DOHH2 (cell line): ENCODE results near the gene KDM1B.

Experiments used
- H3F3A ChIP-seq: fragments of 200-600 bp; sonication (generic), shearing (Covaris generic); 2 replicates; pipeline ENCODE4 v1.6.0; 2016; ENCODE audit warnings: antibody characterized with exemption, mild to moderate bottlenecking; ENCODE audit not compliant: control insufficient read depth, insufficient read depth
- H3K27ac ChIP-seq: fragments of 200-600 bp; sonication (generic); 2 replicates; pipeline ENCODE4 v1.5.1; 2014; ENCODE audit warnings: low read depth, mild to moderate bottlenecking, low read length, moderate library complexity
- H3K27me3 ChIP-seq: fragments of 200-600 bp; sonication (generic); 2 replicates; pipeline ENCODE4 v1.6.1; 2014; ENCODE audit warnings: mild to moderate bottlenecking, low read length, mixed read lengths; ENCODE audit not compliant: control insufficient read depth
- H3K36me3 ChIP-seq: fragments of 200-600 bp; sonication (generic); 2 replicates; pipeline ENCODE4 v1.6.1; 2014; ENCODE audit warnings: mild to moderate bottlenecking, low read length, moderate library complexity, mixed read lengths; ENCODE audit not compliant: control insufficient read depth
- H3K4me1 ChIP-seq: fragments of 200-600 bp; sonication (generic); 2 replicates; pipeline ENCODE4 v1.6.1; 2014; ENCODE audit warnings: mild to moderate bottlenecking, low read length, mixed read lengths; ENCODE audit not compliant: control insufficient read depth
- H3K4me2 ChIP-seq: fragments of 200-600 bp; sonication (generic); 2 replicates; pipeline ENCODE4 v1.6.0; 2014; ENCODE audit warnings: mild to moderate bottlenecking, low read length, moderate library complexity
- H3K4me3 ChIP-seq: fragments of 200-600 bp; sonication (generic); 2 replicates; pipeline ENCODE4 v1.5.1; 2014; ENCODE audit warnings: mild to moderate bottlenecking, low read length, mixed read lengths
- H3K79me2 ChIP-seq: fragments of 200-600 bp; sonication (generic); 2 replicates; pipeline ENCODE4 v1.6.1; 2014; ENCODE audit warnings: mild to moderate bottlenecking, low read length, mixed read lengths; ENCODE audit not compliant: control insufficient read depth
- H3K9me2 ChIP-seq: fragments of 200-600 bp; sonication (generic); replicated peaks from 2 replicates; pipeline ENCODE4 v1.6.1; 2014; ENCODE audit warnings: mild to moderate bottlenecking, low read length, mixed read lengths; ENCODE audit not compliant: control insufficient read depth
- H3K9me3 ChIP-seq: fragments of 200-600 bp; sonication (generic); 2 replicates; pipeline ENCODE4 v1.6.1; 2014; ENCODE audit warnings: antibody characterized with exemption, low read length, mixed read lengths; ENCODE audit not compliant: control insufficient read depth, insufficient read depth
- H4K20me1 ChIP-seq: fragments of 200-600 bp; sonication (generic); 2 replicates; pipeline ENCODE4 v1.6.0; 2014; ENCODE audit warnings: low read depth, mild to moderate bottlenecking, antibody characterized with exemption, low read length, moderate library complexity; ENCODE audit not compliant: control insufficient read depth, insufficient read depth
- EZH2phosphoT487 ChIP-seq: fragments of 200-600 bp; sonication (generic); IDR thresholded peaks from 2 replicates; pipeline ENCODE4 v1.6.1; 2017; ENCODE audit warnings: borderline replicate concordance, mild to moderate bottlenecking, antibody characterized with exemption, low read length, moderate library complexity, mixed read lengths
- TF ChIP-seq, protein P1 (sequence below): fragments of 200-600 bp; sonication (generic); IDR thresholded peaks from one replicate; pipeline ENCODE4 v1.5.1; 2014; ENCODE audit warnings: antibody characterized with exemption, mild to moderate bottlenecking, low read depth, low read length; ENCODE audit not compliant: poor library complexity, severe bottlenecking

The KDM1B gene

DNA sequence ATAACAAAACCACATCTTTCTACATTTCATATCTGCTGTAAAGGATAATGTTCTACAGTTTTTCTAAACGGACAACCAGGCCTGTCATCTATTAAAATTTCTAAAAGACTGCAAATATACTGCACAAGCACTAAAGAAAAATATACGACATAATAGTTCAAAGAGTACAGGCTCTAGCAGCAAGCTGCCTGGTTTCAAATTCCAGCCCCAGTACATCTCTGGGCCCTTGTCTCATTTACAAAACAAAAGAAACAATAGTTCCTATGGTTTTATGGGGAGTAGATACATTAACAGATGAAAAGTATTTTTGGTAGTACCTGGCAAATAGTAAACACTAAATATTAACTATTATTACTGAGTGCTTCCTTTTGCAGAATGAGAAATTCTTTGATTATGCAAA lies 85.0 kb downstream of the KDM1B start:
- Histone ChIP-seq H3K4me2 (no peak overlapping the region), H3K9me2 (no peaks in the 10 kb centered on the region), H3F3A (peaks cover 20% of the 10 kb centered on the region), H3K36me3 (peaks cover 99% of the 10 kb centered on the region), H4K20me1 (peaks cover 6% of the 10 kb centered on the region; the same call in 1 of the 2 replicates), H3K9me3 (no peaks in the 10 kb centered on the region), H3K4me1 (no peaks in the 10 kb centered on the region), H3K79me2 (peaks cover 100% of the 10 kb centered on the region), H3K4me3 (no peak overlapping the region), H3K27me3 (no peaks in the 10 kb centered on the region), H3K27ac (no peak overlapping the region)
- TF ChIP-seq EZH2phosphoT487, result no peak
- TF ChIP-seq, protein P1, sequence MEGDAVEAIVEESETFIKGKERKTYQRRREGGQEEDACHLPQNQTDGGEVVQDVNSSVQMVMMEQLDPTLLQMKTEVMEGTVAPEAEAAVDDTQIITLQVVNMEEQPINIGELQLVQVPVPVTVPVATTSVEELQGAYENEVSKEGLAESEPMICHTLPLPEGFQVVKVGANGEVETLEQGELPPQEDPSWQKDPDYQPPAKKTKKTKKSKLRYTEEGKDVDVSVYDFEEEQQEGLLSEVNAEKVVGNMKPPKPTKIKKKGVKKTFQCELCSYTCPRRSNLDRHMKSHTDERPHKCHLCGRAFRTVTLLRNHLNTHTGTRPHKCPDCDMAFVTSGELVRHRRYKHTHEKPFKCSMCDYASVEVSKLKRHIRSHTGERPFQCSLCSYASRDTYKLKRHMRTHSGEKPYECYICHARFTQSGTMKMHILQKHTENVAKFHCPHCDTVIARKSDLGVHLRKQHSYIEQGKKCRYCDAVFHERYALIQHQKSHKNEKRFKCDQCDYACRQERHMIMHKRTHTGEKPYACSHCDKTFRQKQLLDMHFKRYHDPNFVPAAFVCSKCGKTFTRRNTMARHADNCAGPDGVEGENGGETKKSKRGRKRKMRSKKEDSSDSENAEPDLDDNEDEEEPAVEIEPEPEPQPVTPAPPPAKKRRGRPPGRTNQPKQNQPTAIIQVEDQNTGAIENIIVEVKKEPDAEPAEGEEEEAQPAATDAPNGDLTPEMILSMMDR, result no peak

DNA sequence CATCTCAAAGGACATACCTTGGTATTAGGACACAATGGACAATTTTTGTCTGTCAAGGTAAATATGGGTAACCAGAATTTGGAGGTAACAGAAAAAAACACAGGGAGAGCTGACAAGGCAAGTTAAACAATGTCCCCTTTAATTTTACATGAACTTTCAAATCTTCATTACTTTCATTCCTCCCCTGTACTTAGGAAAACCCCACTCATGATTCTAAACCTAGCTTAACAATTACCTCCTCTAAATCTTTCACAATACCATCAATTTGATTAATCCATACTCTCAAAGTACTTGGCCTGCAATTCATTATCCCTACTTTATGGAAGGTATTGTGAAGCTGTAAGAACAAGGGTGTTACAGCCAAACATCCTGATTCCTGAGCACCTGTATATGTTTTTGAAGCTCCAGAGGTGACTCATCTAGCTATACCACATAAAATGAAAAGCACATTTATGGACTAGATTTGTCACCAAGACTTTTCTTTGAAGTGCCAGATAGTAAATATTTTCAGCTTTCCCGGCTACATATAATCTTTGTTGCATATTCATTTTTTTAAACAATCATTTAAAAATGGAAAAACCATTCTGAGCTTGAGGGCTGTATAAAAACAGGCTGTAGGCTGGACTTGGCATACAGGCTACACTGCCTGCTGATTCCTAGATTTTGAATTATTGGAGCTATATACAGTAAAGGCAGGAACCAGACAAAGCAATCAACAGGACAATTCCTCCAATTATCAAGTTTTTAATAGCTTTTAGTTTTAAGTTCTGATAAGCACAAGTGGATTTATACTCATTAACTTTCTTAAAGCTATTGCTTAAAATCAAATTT lies 86.2 kb downstream of the KDM1B start:
- Histone ChIP-seq H3K4me2 (no peak overlapping the region), H3K36me3 (peaks cover 100% of the 10 kb centered on the region), H3K9me2 (no peaks in the 10 kb centered on the region), H3K27me3 (no peaks in the 10 kb centered on the region), H4K20me1 (0 out of 2 replicates have a peak, but pooled peaks cover 6% of the 10 kb centered on the region), H3F3A (peaks cover 12% of the 10 kb centered on the region; the same call in 1 of the 2 replicates), H3K4me3 (no peak overlapping the region), H3K27ac (no peak overlapping the region), H3K79me2 (peaks cover 100% of the 10 kb centered on the region), H3K4me1 (no peaks in the 10 kb centered on the region), H3K9me3 (no peaks in the 10 kb centered on the region)
- no peak for TF ChIP-seq EZH2phosphoT487
- TF ChIP-seq, protein P1, result no peak

DNA sequence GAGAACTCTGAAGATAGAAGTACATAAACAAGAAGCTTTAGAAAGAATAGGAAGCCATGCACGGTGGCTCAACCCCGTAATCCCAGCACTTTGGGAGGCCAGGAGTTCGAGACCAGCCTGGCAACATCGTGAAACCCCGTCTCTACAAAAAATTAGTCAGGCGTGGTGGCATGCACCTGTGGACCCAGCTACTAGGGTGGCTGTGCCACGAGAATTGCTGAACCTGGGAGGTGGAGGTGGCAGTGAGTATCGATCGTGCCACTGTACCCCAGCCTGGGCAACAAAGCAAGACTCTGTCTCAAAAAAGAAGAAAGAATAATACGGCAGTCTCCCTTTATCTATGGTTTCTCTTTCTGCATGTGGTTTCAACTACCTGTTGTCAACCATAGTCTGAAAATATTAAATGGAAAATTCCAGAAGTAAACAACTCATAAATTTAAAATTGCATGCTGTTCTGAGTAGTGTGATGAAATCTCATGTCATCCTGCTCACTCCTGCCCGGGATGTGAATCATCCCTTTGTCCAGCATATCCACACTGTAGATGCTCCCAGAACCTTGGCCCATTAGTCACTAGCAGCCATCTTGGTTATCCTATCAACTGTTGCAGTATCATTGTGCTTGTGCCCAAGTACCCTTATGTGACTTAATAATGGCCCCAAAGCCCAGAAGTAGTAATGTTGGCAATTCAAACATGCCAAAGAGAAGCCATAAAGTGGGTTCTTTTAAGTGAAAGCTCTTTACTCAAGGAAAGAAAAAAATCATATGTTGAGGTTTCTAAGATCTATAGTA lies 87.0 kb downstream of the KDM1B start:
- Histone ChIP-seq H3K4me1 (no peaks in the 10 kb centered on the region), H3K27me3 (no peaks in the 10 kb centered on the region), H3K36me3 (peaks cover 100% of the 10 kb centered on the region), H3K9me2 (no peaks in the 10 kb centered on the region), H3K9me3 (no peaks in the 10 kb centered on the region), H3K79me2 (peaks cover 100% of the 10 kb centered on the region), H3K4me2 (no peak overlapping the region), H3F3A (peaks cover 11% of the 10 kb centered on the region; the same call in 1 of the 2 replicates), H3K4me3 (no peak overlapping the region), H3K27ac (no peak overlapping the region), H4K20me1 (0 out of 2 replicates have a peak, but pooled peaks cover 6% of the 10 kb centered on the region)
- no peak for TF ChIP-seq EZH2phosphoT487
- TF ChIP-seq, protein P1, result no peak
